ENCODE data around the gene HOXB3.

DNA sequence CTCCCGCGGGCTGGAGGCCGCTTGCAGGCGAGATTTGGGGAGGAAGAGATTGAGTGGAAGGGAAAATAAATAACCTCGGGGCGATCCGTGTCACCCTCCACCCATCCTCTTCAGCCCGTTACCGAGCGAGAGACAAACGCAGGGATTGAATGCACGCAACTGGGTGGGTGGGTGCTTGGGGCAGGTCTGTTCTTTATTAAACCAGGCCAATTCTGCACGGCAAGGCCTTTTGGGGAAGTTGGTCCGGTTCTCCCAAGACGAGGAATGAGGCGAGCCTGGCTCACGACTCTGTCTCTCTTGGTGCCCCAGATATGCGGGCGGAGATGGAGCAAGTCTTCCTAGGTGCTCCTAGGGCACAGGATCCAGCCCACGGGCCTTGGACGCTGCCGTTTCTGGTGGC is 21.2 kb upstream of the HOXB3 start:
- TF ChIP-seq POLR2A (IDR thresholded peaks at IDR 0.05) (no peak), EP300 (IDR thresholded peaks at IDR 0.05) (no peak)
- TF ChIP-seq, protein P1, sequence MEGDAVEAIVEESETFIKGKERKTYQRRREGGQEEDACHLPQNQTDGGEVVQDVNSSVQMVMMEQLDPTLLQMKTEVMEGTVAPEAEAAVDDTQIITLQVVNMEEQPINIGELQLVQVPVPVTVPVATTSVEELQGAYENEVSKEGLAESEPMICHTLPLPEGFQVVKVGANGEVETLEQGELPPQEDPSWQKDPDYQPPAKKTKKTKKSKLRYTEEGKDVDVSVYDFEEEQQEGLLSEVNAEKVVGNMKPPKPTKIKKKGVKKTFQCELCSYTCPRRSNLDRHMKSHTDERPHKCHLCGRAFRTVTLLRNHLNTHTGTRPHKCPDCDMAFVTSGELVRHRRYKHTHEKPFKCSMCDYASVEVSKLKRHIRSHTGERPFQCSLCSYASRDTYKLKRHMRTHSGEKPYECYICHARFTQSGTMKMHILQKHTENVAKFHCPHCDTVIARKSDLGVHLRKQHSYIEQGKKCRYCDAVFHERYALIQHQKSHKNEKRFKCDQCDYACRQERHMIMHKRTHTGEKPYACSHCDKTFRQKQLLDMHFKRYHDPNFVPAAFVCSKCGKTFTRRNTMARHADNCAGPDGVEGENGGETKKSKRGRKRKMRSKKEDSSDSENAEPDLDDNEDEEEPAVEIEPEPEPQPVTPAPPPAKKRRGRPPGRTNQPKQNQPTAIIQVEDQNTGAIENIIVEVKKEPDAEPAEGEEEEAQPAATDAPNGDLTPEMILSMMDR (IDR thresholded peaks at IDR 0.05): no peak
